Endothelial cell of umbilical vein (primary cell): ENCODE data around the gene PDGFA.

Experiments
- EZH2 ChIP-seq: IDR thresholded peaks from 2 replicates; pipeline ENCODE4 v1.6.1; 2012; ENCODE audit warnings: borderline replicate concordance, low read depth, mild to moderate bottlenecking, moderate library complexity, low read length, inconsistent platforms; ENCODE audit not compliant: severe bottlenecking
- FOS ChIP-seq: IDR thresholded peaks from 2 replicates; pipeline ENCODE4 v1.6.1; 2011; ENCODE audit warnings: mild to moderate bottlenecking, low read length, moderate library complexity, borderline replicate concordance; ENCODE audit not compliant: insufficient read depth
- GATA2 ChIP-seq: IDR thresholded peaks from 2 replicates; pipeline ENCODE4 v1.7.0; 2011; ENCODE audit warnings: low read depth, mild to moderate bottlenecking, moderate library complexity, mixed read lengths, low read length; ENCODE audit not compliant: insufficient read length, insufficient read depth
- JUN ChIP-seq: IDR thresholded peaks from 2 replicates; pipeline ENCODE4 v1.6.1; 2011; ENCODE audit warnings: borderline replicate concordance, low read depth; ENCODE audit not compliant: insufficient read length, insufficient read depth
- MYC ChIP-seq: IDR thresholded peaks from one replicate; pipeline ENCODE4 v1.6.1; 2011; ENCODE audit warnings: mild to moderate bottlenecking, low read depth, low read length
- POLR2A ChIP-seq: IDR thresholded peaks from 2 replicates; pipeline ENCODE4 v1.6.1; 2012; ENCODE audit warnings: low read depth, mild to moderate bottlenecking, control low read depth, low read length
- POLR2AphosphoS5 ChIP-seq: IDR thresholded peaks from 2 replicates; pipeline ENCODE4 v1.6.1; 2012; ENCODE audit warnings: low read depth, mild to moderate bottlenecking, control low read depth, low read length, moderate library complexity; ENCODE audit not compliant: insufficient read depth
- TF ChIP-seq, protein P1 (sequence below), 2 donors: IDR thresholded peaks; 1 replicate in 1 of 2; 2 replicates in 1 of 2; pipeline ENCODE4 v1.5.1; 2011; ENCODE audit warnings: low read length in 2 of 2, mild to moderate bottlenecking in 2 of 2, moderate library complexity in 2 of 2, control low read depth in 1 of 2, inconsistent platforms in 1 of 2, low read depth in 1 of 2; ENCODE audit not compliant: insufficient read depth in 1 of 2; ENCODE audit errors: extremely low read depth in 1 of 2
- TF ChIP-seq, protein P2 (sequence below): IDR thresholded peaks from 2 replicates; pipeline ENCODE4 v1.6.1; 2011; ENCODE audit not compliant: insufficient read depth, insufficient read length

DNA sequence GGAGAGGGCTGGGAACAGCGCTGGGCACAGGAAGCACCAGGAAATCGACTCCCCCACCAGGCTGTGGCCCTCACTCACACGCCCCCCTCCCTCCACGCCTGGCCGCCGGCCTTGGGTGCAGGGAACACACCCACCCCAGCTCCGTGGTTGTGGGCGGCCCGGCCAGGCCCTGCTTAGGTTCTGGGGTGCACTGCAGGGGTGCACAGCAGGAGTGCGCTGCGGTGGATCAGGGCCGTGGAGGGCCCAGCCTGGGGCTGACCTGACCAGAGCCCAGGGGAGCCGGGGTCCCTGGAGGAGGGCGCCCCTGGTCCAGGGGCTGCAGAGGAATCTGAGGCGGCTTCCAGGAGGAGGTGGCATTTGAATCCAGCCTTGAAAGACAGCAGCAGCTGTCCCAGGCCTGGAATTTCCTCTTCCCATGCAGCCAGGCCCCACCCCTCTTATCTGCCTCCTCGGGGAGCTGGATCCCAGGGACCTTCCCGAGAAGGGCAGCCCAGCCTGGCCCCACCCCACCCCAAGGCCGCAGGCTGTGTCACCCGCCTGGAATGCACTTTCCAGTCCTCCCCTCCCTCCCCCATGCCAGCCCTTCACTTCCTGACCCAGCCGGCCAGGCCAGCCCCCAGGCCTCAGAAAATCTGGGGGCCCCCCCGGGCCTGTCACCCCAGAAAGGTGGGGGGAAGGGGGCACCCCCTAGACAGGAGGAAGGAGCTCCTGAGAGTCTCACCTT lies 18.4 kb upstream of the PDGFA start:
- TF ChIP-seq, protein P1, sequence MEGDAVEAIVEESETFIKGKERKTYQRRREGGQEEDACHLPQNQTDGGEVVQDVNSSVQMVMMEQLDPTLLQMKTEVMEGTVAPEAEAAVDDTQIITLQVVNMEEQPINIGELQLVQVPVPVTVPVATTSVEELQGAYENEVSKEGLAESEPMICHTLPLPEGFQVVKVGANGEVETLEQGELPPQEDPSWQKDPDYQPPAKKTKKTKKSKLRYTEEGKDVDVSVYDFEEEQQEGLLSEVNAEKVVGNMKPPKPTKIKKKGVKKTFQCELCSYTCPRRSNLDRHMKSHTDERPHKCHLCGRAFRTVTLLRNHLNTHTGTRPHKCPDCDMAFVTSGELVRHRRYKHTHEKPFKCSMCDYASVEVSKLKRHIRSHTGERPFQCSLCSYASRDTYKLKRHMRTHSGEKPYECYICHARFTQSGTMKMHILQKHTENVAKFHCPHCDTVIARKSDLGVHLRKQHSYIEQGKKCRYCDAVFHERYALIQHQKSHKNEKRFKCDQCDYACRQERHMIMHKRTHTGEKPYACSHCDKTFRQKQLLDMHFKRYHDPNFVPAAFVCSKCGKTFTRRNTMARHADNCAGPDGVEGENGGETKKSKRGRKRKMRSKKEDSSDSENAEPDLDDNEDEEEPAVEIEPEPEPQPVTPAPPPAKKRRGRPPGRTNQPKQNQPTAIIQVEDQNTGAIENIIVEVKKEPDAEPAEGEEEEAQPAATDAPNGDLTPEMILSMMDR (IDR thresholded peaks at IDR 0.05; ENCODE audit: extremely low read depth in 1 of 2, insufficient read depth in 1 of 2, low read depth in 1 of 2, low read length in 2 of 2), result no peak
- no peak for TF ChIP-seq EZH2
- TF ChIP-seq POLR2AphosphoS5, result peak; percentile 68
- no peak for TF ChIP-seq POLR2A
- peak; percentile 78 for TF ChIP-seq FOS
- TF ChIP-seq, protein P2, sequence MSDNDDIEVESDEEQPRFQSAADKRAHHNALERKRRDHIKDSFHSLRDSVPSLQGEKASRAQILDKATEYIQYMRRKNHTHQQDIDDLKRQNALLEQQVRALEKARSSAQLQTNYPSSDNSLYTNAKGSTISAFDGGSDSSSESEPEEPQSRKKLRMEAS, result no peak
- TF ChIP-seq JUN, result peak; percentile 22
- peak; percentile 83 for TF ChIP-seq GATA2
- TF ChIP-seq MYC, result no peak
